ENCODE results near the gene ATP6V0B. TPM values are rescaled to one million over a fixed set of nuclear protein-coding genes. Genes with fewer than 3 reads are reported as not detected.

ATP6V0B gene
- total and polyA plus RNA-seq, 9 of the 15 experiments (the other 6 are each of a cell fraction or from before 2014, with no cell fraction given) = 137 to 328 (median 220) TPM

- no peak for TF ChIP-seq ZNF407 (IDR thresholded peaks at IDR 0.05; ENCODE audit: low read depth)
- TF ChIP-seq ZNF431 (CRISPR knock-in tag; IDR thresholded peaks at IDR 0.05) = no peak
- no peak for TF ChIP-seq MAFF (IDR thresholded peaks at IDR 0.05; ENCODE audit: low read length)
- TF ChIP-seq ZNF717 (CRISPR knock-in tag; IDR thresholded peaks at IDR 0.05) = no peak
- TF ChIP-seq ZNF583 (CRISPR knock-in tag; IDR thresholded peaks at IDR 0.05) = no peak
- TF ChIP-seq SMARCB1 (IDR thresholded peaks at IDR 0.05; ENCODE audit: insufficient read length, low read depth) = no peak
- no peak for TF ChIP-seq KDM1A (IDR thresholded peaks at IDR 0.05)
- no peak for TF ChIP-seq IRF1 (CRISPR knock-in tag; IDR thresholded peaks at IDR 0.05; ENCODE audit: borderline replicate concordance)
- TF ChIP-seq CREB3L1 (IDR thresholded peaks at IDR 0.05; ENCODE audit: borderline replicate concordance, low read depth) = no peak
- no peak for TF ChIP-seq HMBOX1 (IDR thresholded peaks at IDR 0.05)
- peak in 1 of 2 experiments; percentile 19; a peak in 1 of 4 replicates for TF ChIP-seq RAD21 (CRISPR knock-in tag; conservative IDR thresholded peaks at IDR 0.05 in 1 of 2, IDR thresholded peaks at IDR 0.05 in 1 of 2)
- TF ChIP-seq SRSF1 (IDR thresholded peaks at IDR 0.05; ENCODE audit: low read depth, low read length) = no peak
- TF ChIP-seq PHF8 (IDR thresholded peaks at IDR 0.05; ENCODE audit: borderline replicate concordance, low read length) = no peak
- TF ChIP-seq TRIM28 (IDR thresholded peaks at IDR 0.05) = no peak
- TF ChIP-seq RBM14 (IDR thresholded peaks at IDR 0.05; ENCODE audit: borderline replicate concordance, insufficient read depth, low read depth, low read length) = no peak
These were observed 35.7 kb upstream of the ATP6V0B start (continued) for GRCh38 chr1:43938892-43939587.

Data from K562 (cell line).